C4-2B (cell line): ENCODE measurements around the gene ARAP2.

Source experiments
- ZFX ChIP-seq: fragments of 450-650 bp; IDR thresholded peaks from 2 replicates; pipeline ENCODE4 v1.6.1; 2017
- TF ChIP-seq, protein P1 (sequence below): fragments of 450-650 bp; conservative IDR thresholded peaks from 2 replicates; pipeline ENCODE4 v1.5.1; 2017; ENCODE audit warnings: mild to moderate bottlenecking

DNA sequence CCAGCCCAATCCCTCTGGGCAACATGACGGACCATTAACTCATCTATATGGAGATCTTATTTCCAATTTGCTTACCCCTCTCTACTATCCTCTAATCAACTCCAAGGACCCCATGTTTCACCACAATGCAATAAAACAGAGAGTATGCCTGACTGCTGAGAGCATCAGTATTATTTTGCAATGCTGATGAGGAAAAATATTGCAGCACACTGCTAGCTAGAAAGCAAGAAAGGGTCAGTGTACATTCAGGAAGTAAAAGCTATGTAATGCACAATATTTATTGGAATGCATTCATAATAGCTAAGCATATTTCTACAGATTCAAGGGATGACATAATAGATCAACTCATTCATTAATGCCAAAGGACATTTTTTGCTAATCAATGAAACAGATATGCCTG lies 33.2 kb downstream of the ARAP2 start:
- TF ChIP-seq, protein P1, sequence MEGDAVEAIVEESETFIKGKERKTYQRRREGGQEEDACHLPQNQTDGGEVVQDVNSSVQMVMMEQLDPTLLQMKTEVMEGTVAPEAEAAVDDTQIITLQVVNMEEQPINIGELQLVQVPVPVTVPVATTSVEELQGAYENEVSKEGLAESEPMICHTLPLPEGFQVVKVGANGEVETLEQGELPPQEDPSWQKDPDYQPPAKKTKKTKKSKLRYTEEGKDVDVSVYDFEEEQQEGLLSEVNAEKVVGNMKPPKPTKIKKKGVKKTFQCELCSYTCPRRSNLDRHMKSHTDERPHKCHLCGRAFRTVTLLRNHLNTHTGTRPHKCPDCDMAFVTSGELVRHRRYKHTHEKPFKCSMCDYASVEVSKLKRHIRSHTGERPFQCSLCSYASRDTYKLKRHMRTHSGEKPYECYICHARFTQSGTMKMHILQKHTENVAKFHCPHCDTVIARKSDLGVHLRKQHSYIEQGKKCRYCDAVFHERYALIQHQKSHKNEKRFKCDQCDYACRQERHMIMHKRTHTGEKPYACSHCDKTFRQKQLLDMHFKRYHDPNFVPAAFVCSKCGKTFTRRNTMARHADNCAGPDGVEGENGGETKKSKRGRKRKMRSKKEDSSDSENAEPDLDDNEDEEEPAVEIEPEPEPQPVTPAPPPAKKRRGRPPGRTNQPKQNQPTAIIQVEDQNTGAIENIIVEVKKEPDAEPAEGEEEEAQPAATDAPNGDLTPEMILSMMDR, result no peak
- no peak for TF ChIP-seq ZFX
